Endothelial cell of umbilical vein (primary cell): ENCODE measurements around the gene RAN. TPM values are rescaled to one million over a fixed set of nuclear protein-coding genes. Genes with fewer than 3 reads are reported as not detected.

Source experiments
- BruUV-seq: library from RNA; stranded (reverse); fragments of 400-500 nt; replicated peaks from 2 replicates; lab custom pipeline; 2021; lab: Mats Ljungman, UMichigan
- CTCF ChIA-PET: fragments of 300-600, 350-600 bp; sonication (Branson Sonifier 250); formaldehyde crosslinking; loops from one replicate; lab custom pipeline; 2021; ENCODE audit warnings: antibody characterized with exemption, inconsistent platforms; lab: Charles Lee
- POLR2A ChIA-PET: fragments of 300-600, 350-600 bp; sonication (Branson Sonifier 250); formaldehyde crosslinking; loops from one replicate; lab custom pipeline; 2021; ENCODE audit warnings: antibody characterized with exemption, inconsistent platforms; lab: Charles Lee
- DNase-seq: peaks from one replicate; pipeline ENCODE4 v3.0.0-alpha.2; 2011; ENCODE audit warnings: low read depth, low spot score
- FAIRE-seq: peaks from 2 replicates; lab custom pipeline; 2011; peaks lifted over from hg19 to GRCh38; lab: Jason Lieb, UNC
- H2AFZ ChIP-seq: 2 replicates; pipeline ENCODE4 v1.6.0; 2012; ENCODE audit warnings: low read depth, low read length, control low read depth, inconsistent platforms
- H3K27ac ChIP-seq: 2 replicates; pipeline ENCODE4 v1.5.1; 2011; ENCODE audit warnings: low read depth, mild to moderate bottlenecking, control low read depth, low read length, moderate library complexity; ENCODE audit not compliant: insufficient read depth
- H3K27me3 ChIP-seq, 2 experiments: 2 replicates each; pipeline versions ENCODE4 v1.6.0 to v1.6.1; 2011; ENCODE audit warnings: low read length in 2 of 2, mixed read lengths in 1 of 2; ENCODE audit not compliant: control insufficient read depth in 2 of 2, insufficient read depth in 2 of 2
- H3K36me3 ChIP-seq, 2 experiments: 2 replicates in 1 of 2; 3 replicates in 1 of 2; pipeline ENCODE4 v1.5.1; 2011; ENCODE audit warnings: low read length in 2 of 2, mild to moderate bottlenecking in 1 of 2, moderate library complexity in 1 of 2; ENCODE audit not compliant: control insufficient read depth in 2 of 2, insufficient read depth in 2 of 2; ENCODE audit errors: extremely low read depth in 1 of 2
- H3K4me1 ChIP-seq: 3 replicates; pipeline ENCODE4 v1.5.1; 2011; ENCODE audit warnings: mild to moderate bottlenecking, low read length; ENCODE audit not compliant: control insufficient read depth, insufficient read depth; ENCODE audit errors: extremely low read depth
- H3K4me2 ChIP-seq: 2 replicates; pipeline ENCODE4 v1.6.1; 2011; ENCODE audit warnings: low read length, control low read depth, mixed read lengths; ENCODE audit not compliant: insufficient read depth
- H3K4me3 ChIP-seq, 3 experiments: fragments of 200-600 bp in 1 of 3; sonication (generic), shearing (Covaris generic) in 1 of 3; replicated peaks in 1 of 3; 2 replicates each; pipeline ENCODE4 v1.5.1; 2011 to 2016; ENCODE audit warnings: control low read depth in 3 of 3, low read length in 3 of 3, mild to moderate bottlenecking in 2 of 3, inconsistent platforms in 1 of 3, low read depth in 1 of 3, moderate library complexity in 1 of 3; ENCODE audit not compliant: insufficient read depth in 1 of 3
- H3K79me2 ChIP-seq: 2 replicates; pipeline ENCODE4 v1.6.0; 2012; ENCODE audit warnings: low read length, inconsistent platforms; ENCODE audit not compliant: control insufficient read depth, insufficient read depth
- H3K9ac ChIP-seq: replicated peaks from 2 replicates; pipeline ENCODE3; 2011; ENCODE audit warnings: low read length, control low read depth; ENCODE audit not compliant: insufficient read depth; ENCODE audit errors: extremely low read depth
- H3K9me1 ChIP-seq: replicated peaks from 3 replicates; pipeline ENCODE4 v1.6.0; 2011; ENCODE audit warnings: mild to moderate bottlenecking, low read length; ENCODE audit not compliant: control insufficient read depth, insufficient read depth; ENCODE audit errors: extremely low read depth
- H3K9me3 ChIP-seq: replicated peaks from 2 replicates; pipeline ENCODE4 v1.5.1; 2012; ENCODE audit warnings: low read length, inconsistent platforms; ENCODE audit not compliant: control insufficient read depth, insufficient read depth
- H4K20me1 ChIP-seq: replicated peaks from 2 replicates; pipeline ENCODE3; 2011; ENCODE audit warnings: mild to moderate bottlenecking, low read length; ENCODE audit not compliant: control insufficient read depth, insufficient read depth; ENCODE audit errors: extremely low read depth
- CTCF ChIP-seq, 2 donors: IDR thresholded peaks; 1 replicate in 1 of 2; 2 replicates in 1 of 2; pipeline ENCODE4 v1.5.1; 2011; ENCODE audit warnings: low read length in 2 of 2, mild to moderate bottlenecking in 2 of 2, moderate library complexity in 2 of 2, control low read depth in 1 of 2, inconsistent platforms in 1 of 2, low read depth in 1 of 2; ENCODE audit not compliant: insufficient read depth in 1 of 2; ENCODE audit errors: extremely low read depth in 1 of 2
- EZH2 ChIP-seq: IDR thresholded peaks from 2 replicates; pipeline ENCODE4 v1.6.1; 2012; ENCODE audit warnings: borderline replicate concordance, low read depth, mild to moderate bottlenecking, moderate library complexity, low read length, inconsistent platforms; ENCODE audit not compliant: severe bottlenecking
- FOS ChIP-seq: IDR thresholded peaks from 2 replicates; pipeline ENCODE4 v1.6.1; 2011; ENCODE audit warnings: mild to moderate bottlenecking, low read length, moderate library complexity, borderline replicate concordance; ENCODE audit not compliant: insufficient read depth
- GATA2 ChIP-seq: IDR thresholded peaks from 2 replicates; pipeline ENCODE4 v1.7.0; 2011; ENCODE audit warnings: low read depth, mild to moderate bottlenecking, moderate library complexity, mixed read lengths, low read length; ENCODE audit not compliant: insufficient read length, insufficient read depth
- JUN ChIP-seq: IDR thresholded peaks from 2 replicates; pipeline ENCODE4 v1.6.1; 2011; ENCODE audit warnings: borderline replicate concordance, low read depth; ENCODE audit not compliant: insufficient read length, insufficient read depth
- MAX ChIP-seq: IDR thresholded peaks from 2 replicates; pipeline ENCODE4 v1.6.1; 2011; ENCODE audit not compliant: insufficient read depth, insufficient read length
- MYC ChIP-seq: IDR thresholded peaks from one replicate; pipeline ENCODE4 v1.6.1; 2011; ENCODE audit warnings: mild to moderate bottlenecking, low read depth, low read length
- POLR2A ChIP-seq: IDR thresholded peaks from 2 replicates; pipeline ENCODE4 v1.6.1; 2012; ENCODE audit warnings: low read depth, mild to moderate bottlenecking, control low read depth, low read length
- POLR2AphosphoS5 ChIP-seq: IDR thresholded peaks from 2 replicates; pipeline ENCODE4 v1.6.1; 2012; ENCODE audit warnings: low read depth, mild to moderate bottlenecking, control low read depth, low read length, moderate library complexity; ENCODE audit not compliant: insufficient read depth
- dilution Hi-C: fragments of 300-500 bp; cut with MboI; formaldehyde crosslinking; loops from one replicate; pipeline ENCODE4 v1.15.0; 2019; ENCODE audit warnings: low sequenced_read_pairs; ENCODE audit not compliant: extremely low pct_ligation_motif_present
- intact Hi-C: fragments of 100-400 bp; cut with micrococcal nuclease; formaldehyde crosslinking; loops from one replicate; pipeline ENCODE4 v1.10.0; 2022
- polyA plus RNA-seq, 4 experiments: library from polyadenylated mRNA; depleted of rRNA in 3 of 4; stranded (reverse) in 3 of 4; unstranded in 1 of 4; fragments of >200 nt; gene quantifications; 2 replicates each; pipeline versions ENCODE4 v1.2.1 to v1.2.3, GENCODE V29; 2011 to 2012; ENCODE audit warnings: missing spikeins in 1 of 4
- total RNA-seq: library from RNA; stranded (reverse); gene quantifications from 2 replicates; pipeline ENCODE4 v1.2.3, GENCODE V29; 2021

The RAN gene
- total and polyA plus RNA-seq, 2 donors (not counting 3 experiments of a cell fraction or from before 2014, with no cell fraction given): 1,075 to 1,205 TPM

GRCh38 chr12:130920723-130921381 lies 49.0 kb downstream of the RAN start:
- no peaks in the 10 kb centered on the region for H3K4me1 ChIP-seq
- no peak overlapping the region for H3K27ac ChIP-seq
- H4K20me1 ChIP-seq: no peaks in the 10 kb centered on the region
- no peak overlapping the region for H3K4me3 ChIP-seq
- H3K9me1 ChIP-seq: no peaks in the 10 kb centered on the region
- H3K9ac ChIP-seq: no peak overlapping the region
- no peaks in the 10 kb centered on the region for H3K79me2 ChIP-seq
- H2AFZ ChIP-seq: no peak overlapping the region
- intact Hi-C loops (no loop called here), dilution Hi-C loops (no loop called here)
- no peaks in the 10 kb centered on the region for H3K36me3 ChIP-seq
- TF ChIP-seq GATA2 (no peak), FOS (no peak), POLR2A (no peak), MYC (no peak), JUN (no peak), POLR2AphosphoS5 (no peak), CTCF (IDR thresholded peaks at IDR 0.05; ENCODE audit: extremely low read depth in 1 of 2, insufficient read depth in 1 of 2, low read depth in 1 of 2, low read length in 2 of 2) (no peak), EZH2 (no peak), MAX (no peak)
- FAIRE-seq (no peak), DNase-seq (no peak)
- no peaks in the 10 kb centered on the region for H3K27me3 ChIP-seq
- no peaks in the 10 kb centered on the region for H3K9me3 ChIP-seq
- POLR2A ChIA-PET: no interaction called here
- no TSS peak for BruUV-seq
- CTCF ChIA-PET: no interaction called here
- H3K4me2 ChIP-seq: no peak overlapping the region
